Osteoblast (primary cell): Measurements from ENCODE around the gene PRDM13. TPM values are rescaled to one million over a fixed set of nuclear protein-coding genes. Genes with fewer than 3 reads are reported as not detected.
"Not testable (repeated sequence)": the region's sequence is repeated elsewhere in the genome, so short reads cannot be mapped to it uniquely, and the experiment has no call there.

Experiments
- DNase-seq: peaks from one replicate; pipeline ENCODE4 v3.0.0; 2011; ENCODE audit warnings: low spot score, mixed read lengths; ENCODE audit not compliant: insufficient read length; ENCODE audit errors: missing footprints
- H2AFZ ChIP-seq: 2 replicates; pipeline ENCODE4 v1.6.0; 2011; ENCODE audit warnings: mild to moderate bottlenecking, low read length
- H3K27ac ChIP-seq: 2 replicates; pipeline ENCODE4 v1.5.1; 2011; ENCODE audit warnings: mild to moderate bottlenecking, low read depth, low read length, moderate library complexity
- H3K27me3 ChIP-seq: 2 replicates; pipeline ENCODE4 v1.6.0; 2012; ENCODE audit warnings: mild to moderate bottlenecking, control low read depth, inconsistent platforms, low read length, moderate library complexity; ENCODE audit not compliant: insufficient read depth
- H3K36me3 ChIP-seq: 2 replicates; pipeline ENCODE4 v1.5.1; 2011; ENCODE audit warnings: mild to moderate bottlenecking, low read length, control low read depth, moderate library complexity; ENCODE audit not compliant: insufficient read depth
- H3K4me1 ChIP-seq: 2 replicates; pipeline ENCODE4 v1.5.1; 2011; ENCODE audit warnings: mild to moderate bottlenecking, low read length, control low read depth, moderate library complexity; ENCODE audit not compliant: insufficient read depth
- H3K4me2 ChIP-seq: 2 replicates; pipeline ENCODE4 v1.6.0; 2011; ENCODE audit warnings: mild to moderate bottlenecking, low read length; ENCODE audit not compliant: insufficient read depth
- H3K4me3 ChIP-seq: fragments of 200-600 bp; sonication (generic); 3 replicates; pipeline ENCODE4 v1.5.1; 2012; ENCODE audit warnings: mild to moderate bottlenecking, low read length, inconsistent platforms; ENCODE audit not compliant: insufficient read depth
- H3K79me2 ChIP-seq: 2 replicates; pipeline ENCODE4 v1.6.0; 2012; ENCODE audit warnings: mild to moderate bottlenecking, low read length, control low read depth, inconsistent platforms; ENCODE audit not compliant: insufficient read depth
- H3K9me3 ChIP-seq: 2 replicates; pipeline ENCODE4 v1.5.1; 2011; ENCODE audit warnings: low read depth, low read length, control low read depth
- H4K20me1 ChIP-seq: 2 replicates; pipeline ENCODE4 v1.6.0; 2012; ENCODE audit warnings: mild to moderate bottlenecking, low read length, control low read depth; ENCODE audit not compliant: insufficient read depth
- total RNA-seq: library from RNA; depleted of rRNA; stranded (reverse); fragments of >200 nt; gene quantifications from 2 replicates; pipeline ENCODE4 v1.2.3, GENCODE V29; 2012
- TF ChIP-seq, protein P1 (sequence below): IDR thresholded peaks from 2 replicates; pipeline ENCODE4 v1.5.1; 2011; ENCODE audit warnings: mild to moderate bottlenecking, low read depth, low read length, moderate library complexity; ENCODE audit errors: extremely low read depth

Gene PRDM13
- total RNA-seq, 1 donor, result not detected

DNA sequence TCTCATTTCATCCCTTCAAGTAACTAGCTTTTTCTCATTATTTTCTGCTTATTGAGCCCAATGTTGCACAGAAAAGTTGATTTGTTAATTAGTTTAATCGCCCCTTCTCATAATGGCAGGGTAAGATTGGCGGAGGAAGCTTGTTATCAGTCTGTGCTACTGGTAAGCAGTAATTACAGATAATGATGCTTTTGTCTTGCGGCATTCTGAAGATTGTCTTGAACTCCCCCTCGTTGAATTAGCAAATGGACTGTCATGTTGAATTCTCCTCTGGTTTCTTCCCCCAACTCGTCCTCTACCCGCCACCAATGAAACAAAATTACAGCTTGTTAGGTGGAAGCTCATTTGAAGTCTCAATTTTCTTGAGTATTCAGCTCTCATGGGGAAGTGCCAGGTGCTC, 39.4 kb downstream of the PRDM13 start:
- Histone ChIP-seq H3K79me2 (no peaks in the 10 kb centered on the region), H3K27me3 (no peaks in the 10 kb centered on the region), H3K9me3 (no peaks in the 10 kb centered on the region), H2AFZ (no peak overlapping the region), H3K27ac (no peak overlapping the region), H3K4me1 (no peaks in the 10 kb centered on the region), H3K4me3 (no peak overlapping the region), H3K4me2 (no peak overlapping the region), H4K20me1 (no peaks in the 10 kb centered on the region), H3K36me3 (no peaks in the 10 kb centered on the region)
- no peak for DNase-seq
- TF ChIP-seq, protein P1, sequence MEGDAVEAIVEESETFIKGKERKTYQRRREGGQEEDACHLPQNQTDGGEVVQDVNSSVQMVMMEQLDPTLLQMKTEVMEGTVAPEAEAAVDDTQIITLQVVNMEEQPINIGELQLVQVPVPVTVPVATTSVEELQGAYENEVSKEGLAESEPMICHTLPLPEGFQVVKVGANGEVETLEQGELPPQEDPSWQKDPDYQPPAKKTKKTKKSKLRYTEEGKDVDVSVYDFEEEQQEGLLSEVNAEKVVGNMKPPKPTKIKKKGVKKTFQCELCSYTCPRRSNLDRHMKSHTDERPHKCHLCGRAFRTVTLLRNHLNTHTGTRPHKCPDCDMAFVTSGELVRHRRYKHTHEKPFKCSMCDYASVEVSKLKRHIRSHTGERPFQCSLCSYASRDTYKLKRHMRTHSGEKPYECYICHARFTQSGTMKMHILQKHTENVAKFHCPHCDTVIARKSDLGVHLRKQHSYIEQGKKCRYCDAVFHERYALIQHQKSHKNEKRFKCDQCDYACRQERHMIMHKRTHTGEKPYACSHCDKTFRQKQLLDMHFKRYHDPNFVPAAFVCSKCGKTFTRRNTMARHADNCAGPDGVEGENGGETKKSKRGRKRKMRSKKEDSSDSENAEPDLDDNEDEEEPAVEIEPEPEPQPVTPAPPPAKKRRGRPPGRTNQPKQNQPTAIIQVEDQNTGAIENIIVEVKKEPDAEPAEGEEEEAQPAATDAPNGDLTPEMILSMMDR, result no peak

DNA sequence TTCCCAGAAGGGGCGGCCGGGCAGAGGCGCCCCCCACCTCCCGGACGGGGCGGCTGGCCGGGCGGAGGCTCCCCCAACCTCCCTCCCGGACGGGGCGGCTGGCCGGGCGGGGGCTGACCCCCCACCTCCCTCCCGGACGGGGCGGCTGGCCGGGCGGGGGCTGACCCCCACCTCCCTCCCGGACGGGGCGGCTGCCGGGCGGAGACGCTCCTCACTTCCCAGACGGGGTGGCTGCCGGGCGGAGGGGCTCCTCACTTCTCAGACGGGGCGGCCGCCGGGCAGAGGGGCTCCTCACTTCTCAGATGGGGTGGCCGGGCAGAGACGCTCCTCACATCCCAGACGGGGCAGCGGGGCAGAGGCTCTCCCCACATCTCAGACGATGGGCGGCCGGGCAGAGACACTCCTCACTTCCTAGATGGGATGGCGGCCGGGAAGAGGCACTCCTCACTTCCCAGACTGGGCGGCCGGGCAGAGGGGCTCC, 43.5 kb downstream of the PRDM13 start:
- H3K4me3 ChIP-seq, H3K9me3 ChIP-seq, H2AFZ ChIP-seq: not testable (repeated sequence)

DNA sequence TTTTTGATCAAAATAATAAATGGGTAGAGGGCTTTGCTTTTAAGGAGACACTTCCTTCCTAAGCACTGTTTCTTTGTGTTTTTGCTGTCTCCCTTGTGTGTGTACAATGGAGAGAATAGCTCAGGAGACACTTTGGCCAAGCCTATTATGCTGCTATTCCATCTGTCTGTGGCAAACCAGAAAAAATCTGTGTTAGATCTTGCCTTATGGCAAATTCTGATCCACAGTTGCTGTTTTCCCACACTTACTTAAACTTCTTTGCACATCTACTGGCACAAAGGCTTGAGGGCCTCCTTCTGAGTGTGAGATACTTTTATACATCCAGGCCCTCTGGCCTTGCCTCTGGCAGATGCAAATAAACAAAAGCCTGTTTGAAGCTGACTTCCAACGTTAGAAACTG, 53.6 kb downstream of the PRDM13 start:
- TF ChIP-seq, protein P1, result no peak
- H3K9me3 ChIP-seq, result no peaks in the 10 kb centered on the region
- no peaks in the 10 kb centered on the region for H4K20me1 ChIP-seq
- H2AFZ ChIP-seq, result no peak overlapping the region
- no peak for DNase-seq
- H3K4me1 ChIP-seq, result no peaks in the 10 kb centered on the region
- H3K4me2 ChIP-seq, result no peak overlapping the region
- H3K27ac ChIP-seq, result no peak overlapping the region
- H3K36me3 ChIP-seq, result no peaks in the 10 kb centered on the region
- H3K27me3 ChIP-seq, result no peaks in the 10 kb centered on the region
- H3K79me2 ChIP-seq, result no peaks in the 10 kb centered on the region
- no peak overlapping the region for H3K4me3 ChIP-seq

More for the DNA sequence above, 43.5 kb downstream of the PRDM13 start:
- DNase-seq, H4K20me1 ChIP-seq, H3K4me1 ChIP-seq, H3K27ac ChIP-seq, H3K79me2 ChIP-seq, H3K27me3 ChIP-seq, H3K4me2 ChIP-seq, H3K36me3 ChIP-seq: not testable (repeated sequence)

DNA sequence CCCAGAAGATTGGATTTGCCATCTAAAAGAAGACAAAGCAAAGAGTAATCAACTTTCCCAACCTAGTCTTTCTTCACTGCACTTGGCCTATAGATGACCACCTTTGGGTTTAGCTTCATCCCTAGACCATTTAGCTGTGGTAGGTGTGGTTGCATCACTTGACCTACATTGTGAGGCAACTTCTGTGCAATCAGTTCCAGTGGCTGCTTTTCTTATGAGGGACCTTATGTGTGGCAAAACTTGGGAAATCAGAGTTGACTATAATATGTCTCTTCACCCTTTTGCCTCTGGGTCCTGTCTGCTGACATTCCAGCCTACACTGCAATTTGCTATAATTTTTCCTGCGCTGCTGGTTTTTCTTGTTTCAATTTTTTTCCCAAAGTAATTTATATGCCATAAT, 55.2 kb downstream of the PRDM13 start:
- no peaks in the 10 kb centered on the region for H3K9me3 ChIP-seq
- H4K20me1 ChIP-seq, result no peaks in the 10 kb centered on the region
- no peak overlapping the region for H3K4me3 ChIP-seq
- H3K36me3 ChIP-seq, result no peaks in the 10 kb centered on the region
- DNase-seq, result no peak
- H3K4me2 ChIP-seq, result no peak overlapping the region
- TF ChIP-seq, protein P1, result no peak
- no peaks in the 10 kb centered on the region for H3K4me1 ChIP-seq
- no peaks in the 10 kb centered on the region for H3K79me2 ChIP-seq
- H3K27me3 ChIP-seq, result no peaks in the 10 kb centered on the region
- H2AFZ ChIP-seq, result no peak overlapping the region
- no peak overlapping the region for H3K27ac ChIP-seq

DNA sequence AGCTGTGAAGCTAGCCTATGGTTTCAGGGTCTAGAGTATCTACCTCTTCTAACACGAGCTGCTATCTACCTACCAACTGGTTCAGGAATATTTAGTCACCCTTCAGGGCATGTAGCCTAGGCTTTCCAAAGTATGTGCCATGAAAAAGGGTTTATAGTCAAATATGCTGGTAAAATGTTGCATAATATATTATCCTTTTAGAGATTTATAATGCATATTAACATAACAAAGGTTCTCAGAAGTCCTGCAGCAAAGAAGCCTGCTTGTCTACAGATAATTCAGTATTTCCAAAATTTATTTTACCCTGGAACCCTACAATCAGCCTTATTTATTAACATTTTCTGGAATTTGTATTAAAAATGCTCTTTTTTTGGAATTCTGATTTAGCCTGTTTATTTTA, 56.0 kb downstream of the PRDM13 start:
- no peak overlapping the region for H2AFZ ChIP-seq
- H3K4me1 ChIP-seq, result no peaks in the 10 kb centered on the region
- H3K27ac ChIP-seq, result no peak overlapping the region
- no peak overlapping the region for H3K4me3 ChIP-seq
- no peaks in the 10 kb centered on the region for H3K36me3 ChIP-seq
- TF ChIP-seq, protein P1, result no peak
- no peak for DNase-seq
- H4K20me1 ChIP-seq, result no peaks in the 10 kb centered on the region
- H3K27me3 ChIP-seq, result no peaks in the 10 kb centered on the region
- H3K4me2 ChIP-seq, result no peak overlapping the region
- no peaks in the 10 kb centered on the region for H3K9me3 ChIP-seq
- H3K79me2 ChIP-seq, result no peaks in the 10 kb centered on the region
